Gastroesophageal sphincter (tissue), 3 donors: ENCODE measurements around the gene PDCD4.

Source experiments
- POLR2A ChIP-seq, 2 donors: fragments of 450-650 bp; IDR thresholded peaks; one replicate each; pipeline ENCODE4 v1.6.1; 2017; ENCODE audit warnings: antibody characterized with exemption in 2 of 2, mild to moderate bottlenecking in 2 of 2, moderate library complexity in 1 of 2
- POLR2AphosphoS5 ChIP-seq: sonication (generic); formaldehyde crosslinking; IDR thresholded peaks from one replicate; pipeline ENCODE4 v1.6.1; 2017; ENCODE audit warnings: antibody characterized with exemption
- TF ChIP-seq, protein P1 (sequence below), 4 experiments: fragments of 200-600 bp in 2 of 4; fragments of 450-650 bp in 2 of 4; sonication (generic) in 1 of 4; IDR thresholded peaks; one replicate each; pipeline ENCODE4 v1.5.1; 2017 to 2019; ENCODE audit warnings: antibody characterized with exemption in 4 of 4, mild to moderate bottlenecking in 2 of 4, moderate library complexity in 2 of 4

DNA sequence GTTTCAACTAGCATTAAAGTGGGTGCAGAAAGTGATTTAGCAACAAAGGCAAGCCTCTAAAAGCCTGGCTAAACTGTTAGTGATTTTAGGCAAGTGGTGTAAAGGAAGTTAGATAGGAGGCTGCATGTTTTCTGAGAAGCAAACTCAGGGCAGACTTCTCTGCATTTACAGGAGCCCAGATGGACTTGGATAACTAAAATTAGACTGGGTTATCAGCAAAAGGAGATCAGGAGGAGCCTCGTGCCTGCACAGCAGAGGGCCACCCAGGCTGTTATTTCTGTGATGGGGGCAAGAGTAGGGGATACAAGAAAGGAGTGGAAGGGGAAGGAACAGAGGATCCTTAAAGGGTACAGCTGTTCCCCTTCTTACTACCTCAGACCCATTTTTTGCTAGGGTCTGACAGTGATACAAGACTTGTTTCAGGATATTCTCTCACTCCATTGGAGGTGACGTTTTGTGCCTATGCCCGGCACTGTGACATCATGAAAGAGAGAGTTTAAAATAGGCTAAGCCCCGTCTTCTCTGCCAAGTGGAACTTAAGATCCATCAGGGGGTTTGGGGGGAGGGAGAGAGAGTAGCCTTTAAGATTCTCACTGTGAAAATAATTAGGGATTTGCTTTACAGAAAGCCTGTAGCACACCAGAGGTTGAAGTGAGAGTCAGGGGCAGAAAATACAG lies 49.6 kb upstream of the PDCD4 start:
- TF ChIP-seq, protein P1, sequence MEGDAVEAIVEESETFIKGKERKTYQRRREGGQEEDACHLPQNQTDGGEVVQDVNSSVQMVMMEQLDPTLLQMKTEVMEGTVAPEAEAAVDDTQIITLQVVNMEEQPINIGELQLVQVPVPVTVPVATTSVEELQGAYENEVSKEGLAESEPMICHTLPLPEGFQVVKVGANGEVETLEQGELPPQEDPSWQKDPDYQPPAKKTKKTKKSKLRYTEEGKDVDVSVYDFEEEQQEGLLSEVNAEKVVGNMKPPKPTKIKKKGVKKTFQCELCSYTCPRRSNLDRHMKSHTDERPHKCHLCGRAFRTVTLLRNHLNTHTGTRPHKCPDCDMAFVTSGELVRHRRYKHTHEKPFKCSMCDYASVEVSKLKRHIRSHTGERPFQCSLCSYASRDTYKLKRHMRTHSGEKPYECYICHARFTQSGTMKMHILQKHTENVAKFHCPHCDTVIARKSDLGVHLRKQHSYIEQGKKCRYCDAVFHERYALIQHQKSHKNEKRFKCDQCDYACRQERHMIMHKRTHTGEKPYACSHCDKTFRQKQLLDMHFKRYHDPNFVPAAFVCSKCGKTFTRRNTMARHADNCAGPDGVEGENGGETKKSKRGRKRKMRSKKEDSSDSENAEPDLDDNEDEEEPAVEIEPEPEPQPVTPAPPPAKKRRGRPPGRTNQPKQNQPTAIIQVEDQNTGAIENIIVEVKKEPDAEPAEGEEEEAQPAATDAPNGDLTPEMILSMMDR (IDR thresholded peaks at IDR 0.05) = no peak
- peak; percentile 11 for TF ChIP-seq POLR2AphosphoS5
- no peak for TF ChIP-seq POLR2A (IDR thresholded peaks at IDR 0.05)
